ENCODE data around the gene IMPA2. TPM values are rescaled to one million over a fixed set of nuclear protein-coding genes. Genes with fewer than 3 reads are reported as not detected.

IMPA2 gene
- total RNA-seq, 1 experiment from 2014 or later: 88.6 TPM

DNA sequence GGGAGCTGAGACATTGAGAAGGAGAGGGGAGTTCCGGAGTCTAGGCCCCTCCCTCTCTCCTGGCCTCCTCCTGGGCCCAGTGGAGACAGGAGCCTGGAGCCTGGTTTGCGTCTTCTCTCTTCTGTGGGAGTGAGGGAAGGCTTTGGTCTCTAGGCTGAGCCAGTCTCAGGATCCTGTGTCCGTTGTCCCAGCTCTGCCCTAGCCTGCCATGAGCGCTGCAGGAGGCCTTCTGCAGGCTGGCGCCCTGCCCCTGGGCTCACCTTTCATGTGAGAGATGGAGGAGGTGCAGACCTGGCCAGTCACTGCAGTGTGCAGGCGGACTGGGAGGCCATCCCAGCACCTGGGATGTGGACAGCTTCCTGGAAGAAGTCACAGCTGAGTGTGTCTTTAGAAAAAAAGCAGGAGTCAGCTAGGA is 8.7 kb downstream of the IMPA2 start:
- no peak for DNase-seq (ENCODE audit: low spot score)

DNA sequence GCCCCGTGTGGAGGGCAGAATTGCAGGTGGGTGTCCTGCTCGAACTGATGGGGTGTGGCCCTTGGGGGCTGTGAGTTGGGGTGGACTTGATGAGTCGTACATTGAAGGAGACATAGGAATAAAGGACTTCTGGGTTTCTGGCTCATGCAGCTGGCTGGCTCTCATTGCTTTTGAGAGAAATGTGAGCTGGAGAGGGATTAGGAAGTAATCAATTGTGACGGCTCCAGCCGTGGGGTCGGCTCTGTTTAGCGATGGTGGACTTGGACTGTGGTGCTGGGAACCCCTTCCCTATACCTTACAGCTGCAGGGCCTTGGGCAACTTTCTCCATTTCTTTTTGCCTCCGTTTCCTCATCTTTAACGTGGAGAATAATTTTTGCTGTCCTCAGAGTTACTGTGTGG is 9.2 kb downstream of the IMPA2 start:
- DNase-seq (ENCODE audit: low spot score): no peak

DNA sequence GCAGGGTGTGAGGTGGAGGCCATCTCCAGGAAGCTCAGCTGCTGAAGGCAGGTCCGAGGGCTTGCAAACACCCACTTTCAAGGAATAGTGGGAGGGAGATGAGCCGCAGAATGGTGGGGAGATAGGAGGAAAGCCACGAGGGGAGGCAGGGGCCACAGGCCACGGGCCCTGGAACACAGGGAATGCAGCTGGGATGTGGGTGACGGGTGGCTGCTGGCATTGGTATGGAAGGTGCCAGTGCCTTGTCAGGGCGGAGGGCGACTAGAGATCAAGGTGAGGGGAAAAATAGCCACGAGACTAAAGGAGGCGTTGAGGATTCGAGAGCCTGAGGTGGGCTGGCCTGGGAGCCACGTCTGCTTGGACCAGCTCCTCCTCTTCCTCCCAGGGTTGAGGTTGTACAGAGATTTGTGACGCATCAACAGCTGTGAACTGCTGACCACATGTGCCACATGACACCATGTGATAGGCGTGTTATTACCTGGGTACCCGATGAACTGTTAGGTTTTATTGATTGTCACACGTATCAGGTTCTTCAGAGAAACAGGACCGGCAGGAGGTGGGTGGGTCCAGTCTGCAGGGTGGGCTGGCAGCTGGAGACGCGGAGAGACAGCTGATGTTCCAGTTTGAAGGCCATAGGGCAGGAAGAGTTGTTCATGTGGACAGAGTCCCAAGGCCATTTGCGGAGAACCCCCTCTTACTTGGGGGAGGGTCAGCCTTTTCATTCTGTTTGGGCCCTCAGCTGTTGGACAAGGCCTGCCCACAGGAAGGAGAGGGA is 9.9 kb downstream of the IMPA2 start:
- DNase-seq (ENCODE audit: low spot score): no peak

DNA sequence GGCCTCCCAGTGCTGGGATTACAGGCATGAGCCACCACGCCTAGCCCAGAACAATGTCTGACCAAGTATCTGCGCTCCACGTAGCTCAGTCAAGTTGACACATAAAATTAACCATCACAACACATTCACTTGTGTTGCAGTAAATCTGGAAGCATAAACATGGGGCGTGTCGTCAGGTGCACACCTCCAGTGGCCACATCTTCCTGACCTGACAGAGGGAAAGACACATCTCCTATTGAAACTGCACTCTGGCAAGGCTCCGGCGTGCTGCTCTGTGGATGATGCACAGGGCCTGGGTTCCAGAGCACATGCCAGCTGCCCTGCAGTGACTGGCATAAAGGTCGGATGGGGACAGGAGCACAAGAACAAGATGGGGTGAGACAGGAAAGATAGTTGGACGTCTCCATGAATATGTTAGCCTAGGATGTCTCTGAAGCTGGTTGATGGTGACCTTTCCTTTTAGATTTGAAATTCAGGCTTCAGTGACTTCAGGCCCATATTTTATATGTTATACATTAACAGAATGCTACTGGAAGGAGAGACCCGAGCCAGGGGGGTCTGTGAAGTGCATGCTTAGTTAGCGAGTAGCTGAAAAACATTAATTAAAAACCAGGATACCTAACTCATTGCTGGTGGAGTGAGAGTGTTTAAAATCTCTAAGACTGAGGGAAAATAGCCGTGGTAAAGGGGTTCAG is 10.9 kb downstream of the IMPA2 start:
- DNase-seq (ENCODE audit: low spot score): no peak

DNA sequence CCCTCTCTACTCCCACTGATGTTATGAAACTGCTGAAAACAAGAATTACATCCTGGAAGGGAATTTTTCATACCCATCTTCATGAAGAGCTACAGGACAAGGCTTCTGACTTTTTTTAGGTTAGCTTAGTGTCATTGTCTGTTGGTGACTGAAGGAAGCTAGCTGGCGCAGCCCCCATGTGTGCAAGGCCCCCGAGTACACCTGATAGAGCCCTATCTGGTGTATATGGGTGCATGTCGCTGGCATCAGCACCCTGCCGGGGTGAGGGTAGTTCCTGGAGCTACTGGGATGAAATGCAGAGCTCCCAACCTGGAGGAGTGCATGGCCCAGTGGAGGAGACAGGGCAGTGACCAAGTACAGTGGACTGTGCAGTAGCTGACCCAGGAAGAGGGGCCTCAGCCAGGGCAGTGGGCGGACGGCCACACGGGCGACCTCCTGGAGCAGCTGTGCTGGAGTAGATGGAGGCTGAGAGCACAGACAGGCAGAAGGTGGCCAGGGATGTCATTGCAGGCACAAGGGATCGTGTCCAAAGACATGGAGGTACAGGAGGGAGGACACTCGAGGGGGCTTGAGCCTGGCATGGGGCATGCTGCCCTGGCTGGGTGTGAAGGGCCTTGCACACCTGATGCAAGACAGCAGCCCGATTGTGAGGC is 12.1 kb downstream of the IMPA2 start:
- no peak for DNase-seq (ENCODE audit: low spot score)

DNA sequence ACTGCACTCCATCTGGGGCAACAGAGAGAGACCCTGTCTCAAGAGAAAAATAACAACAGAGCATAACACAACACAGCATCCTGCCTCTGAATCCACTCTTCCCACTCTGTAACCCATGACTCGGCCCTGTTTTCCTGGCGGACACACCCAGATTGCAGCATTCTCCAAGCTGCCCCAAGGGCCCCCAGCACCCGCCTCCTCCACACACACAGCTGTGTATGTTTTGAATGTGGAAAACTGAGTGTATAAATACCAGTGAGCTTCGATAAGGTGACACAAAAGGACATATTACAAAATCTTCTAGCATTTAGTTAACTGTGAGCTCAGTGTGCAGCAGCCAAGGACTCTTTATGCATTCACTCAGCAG is 13.0 kb downstream of the IMPA2 start:
- DNase-seq (ENCODE audit: low spot score): peak; percentile 49

DNA sequence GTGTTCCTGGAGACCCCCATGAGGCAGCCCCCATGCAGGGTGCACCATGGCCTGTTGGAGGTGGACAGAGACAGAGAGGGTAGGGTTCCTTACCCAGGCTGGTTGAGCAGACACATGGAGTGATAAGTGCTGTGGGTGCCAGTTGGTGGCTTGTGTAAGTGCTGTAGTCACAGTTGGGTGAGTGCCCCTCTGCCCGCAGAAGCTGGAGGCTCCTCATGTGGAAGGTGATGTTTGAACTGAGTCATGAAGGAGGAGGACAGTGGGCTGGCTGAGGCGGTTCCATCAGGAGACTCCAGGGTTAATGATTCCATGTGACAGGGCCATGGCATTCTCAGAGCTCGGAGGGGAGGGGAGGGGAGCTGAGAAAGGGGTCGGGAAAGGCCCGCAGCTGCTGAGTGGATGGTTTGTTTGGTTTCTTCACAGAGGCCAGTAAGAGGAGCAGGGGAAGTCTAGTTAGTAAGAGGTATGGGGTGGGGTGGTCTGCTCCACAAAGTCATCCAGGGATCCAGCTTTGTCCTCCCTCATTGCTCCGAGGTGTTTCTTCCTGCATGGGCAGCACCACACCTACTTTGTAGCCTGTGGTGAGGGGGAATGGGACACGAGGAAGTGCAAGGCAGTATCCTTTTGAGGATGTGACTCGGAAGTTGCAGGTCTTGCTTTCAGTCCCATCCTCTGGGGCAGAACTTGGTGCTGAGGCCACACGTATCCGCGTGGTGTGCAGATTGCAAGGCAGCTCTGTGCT is 13.6 kb downstream of the IMPA2 start:
- DNase-seq (ENCODE audit: low spot score): peak; percentile 61

DNA sequence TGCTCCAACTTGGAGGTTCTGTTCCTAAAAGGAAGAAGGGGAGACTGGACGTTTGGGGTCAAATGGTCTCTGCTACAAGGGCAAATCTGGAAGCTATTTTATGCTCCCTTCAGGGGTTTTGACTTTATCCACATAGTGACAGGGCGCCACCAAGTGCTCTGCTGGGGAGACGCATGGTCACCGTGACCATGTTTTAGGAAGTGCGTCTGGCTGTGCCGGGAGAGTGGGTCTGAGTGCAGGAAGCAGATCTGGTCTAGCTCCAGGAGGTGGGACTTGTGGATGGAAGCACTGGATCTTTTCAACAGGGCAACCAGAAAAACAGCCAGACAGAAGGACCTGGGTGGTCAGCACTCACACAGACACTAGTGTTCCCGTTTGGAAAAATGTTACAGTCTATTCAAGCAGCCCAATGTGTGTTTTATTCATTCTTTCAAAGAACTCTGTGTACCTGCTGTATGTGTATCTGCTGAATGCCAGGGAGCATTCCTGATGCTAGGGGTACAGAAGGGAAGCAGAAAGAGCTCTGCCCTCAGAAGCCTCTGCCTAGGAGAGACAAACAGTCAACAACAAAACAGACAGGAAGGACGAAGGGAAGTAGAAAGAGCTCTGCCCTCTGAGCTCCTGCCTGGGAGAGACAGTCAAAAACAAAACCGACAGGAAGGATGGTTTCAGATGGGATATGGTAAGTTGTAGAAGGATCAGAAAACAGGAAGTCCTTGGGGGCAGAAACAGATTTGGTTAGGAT is 14.3 kb downstream of the IMPA2 start:
- peak; percentile 87 for DNase-seq (ENCODE audit: low spot score)

DNA sequence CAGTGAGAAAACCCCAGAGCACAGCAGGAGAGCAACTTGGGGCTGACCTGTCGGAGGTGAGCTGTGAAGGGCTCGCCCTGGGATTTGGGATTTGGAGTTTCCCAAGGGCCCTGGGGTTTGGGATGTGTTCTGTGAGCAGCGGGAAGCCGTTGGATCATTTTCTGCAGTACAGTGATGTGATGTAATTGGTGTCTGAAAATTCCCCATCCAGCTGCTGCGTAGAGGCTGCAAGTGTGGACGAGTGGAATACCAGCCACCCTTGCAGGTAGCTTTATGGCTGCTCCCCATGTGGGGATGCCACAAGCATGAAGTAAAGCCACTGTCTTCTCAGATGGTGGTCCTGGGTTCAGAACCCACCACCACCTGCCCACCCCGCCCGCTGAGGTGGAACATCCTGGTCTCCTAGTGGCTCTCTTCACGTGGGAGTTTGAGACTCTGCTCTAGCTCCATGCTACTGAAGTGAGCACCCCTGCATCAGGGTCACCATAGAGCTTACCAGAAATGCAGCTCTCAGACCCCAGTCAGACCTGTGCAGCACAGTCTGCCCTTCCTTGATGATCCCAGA is 15.0 kb downstream of the IMPA2 start:
- no peak for DNase-seq (ENCODE audit: low spot score)

DNA sequence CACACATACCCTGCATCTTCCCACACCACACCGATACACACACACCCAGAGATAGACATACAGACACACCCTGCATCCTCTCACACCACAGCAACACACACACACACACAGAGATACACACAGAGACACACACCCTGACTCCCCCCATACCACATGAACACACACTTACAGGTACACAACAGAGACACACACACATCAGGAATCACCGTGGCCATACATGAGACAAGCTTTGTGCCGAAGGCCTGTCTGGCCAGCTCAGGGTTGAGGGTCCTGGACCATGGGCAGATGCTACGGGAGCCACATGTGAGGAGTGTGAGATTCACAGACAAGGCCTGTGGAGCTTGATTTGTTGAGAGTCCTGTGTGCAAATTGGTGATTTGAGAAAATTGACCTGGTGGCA is 15.6 kb downstream of the IMPA2 start:
- no peak for DNase-seq (ENCODE audit: low spot score)

DNA sequence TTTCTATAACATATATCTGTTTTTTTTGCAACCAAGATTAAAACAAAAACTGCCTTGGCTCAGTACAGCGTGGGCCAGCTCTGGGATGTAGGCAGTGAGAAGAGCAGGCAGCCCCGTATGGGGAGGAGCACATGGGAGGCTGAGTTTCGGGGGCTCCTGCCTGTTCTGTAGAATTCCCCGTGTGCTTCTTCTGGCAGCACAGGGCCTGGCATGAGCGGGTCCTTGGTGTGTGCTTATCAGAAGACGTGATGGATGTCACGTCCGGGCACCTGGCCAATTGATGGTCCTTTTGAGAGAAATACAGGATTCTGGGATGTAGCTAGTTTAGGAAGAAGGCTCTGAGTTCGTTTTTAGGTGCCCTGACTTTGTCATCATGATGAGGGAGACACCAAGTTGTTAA is 16.2 kb downstream of the IMPA2 start:
- no peak for DNase-seq (ENCODE audit: low spot score)

DNA sequence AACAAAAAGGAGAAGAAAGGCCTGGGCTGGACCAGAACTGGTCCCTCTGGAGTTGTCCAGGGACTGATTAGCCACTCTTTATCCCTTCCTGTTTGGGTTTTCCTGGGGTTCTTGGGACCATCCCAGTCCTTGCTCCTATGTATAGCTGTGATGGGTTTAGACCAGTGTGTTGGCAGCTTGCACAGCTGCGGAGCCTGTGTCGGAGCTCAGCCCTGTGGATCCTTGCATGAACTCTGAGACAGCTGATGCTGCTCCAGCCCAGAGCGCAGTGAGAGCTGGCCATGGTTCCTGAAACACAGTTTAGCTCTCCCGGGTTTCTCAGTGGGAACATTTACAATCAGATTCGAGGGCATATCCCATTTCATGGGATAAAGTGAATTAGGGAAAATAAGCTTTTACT is 16.9 kb downstream of the IMPA2 start:
- no peak for DNase-seq (ENCODE audit: low spot score)

DNA sequence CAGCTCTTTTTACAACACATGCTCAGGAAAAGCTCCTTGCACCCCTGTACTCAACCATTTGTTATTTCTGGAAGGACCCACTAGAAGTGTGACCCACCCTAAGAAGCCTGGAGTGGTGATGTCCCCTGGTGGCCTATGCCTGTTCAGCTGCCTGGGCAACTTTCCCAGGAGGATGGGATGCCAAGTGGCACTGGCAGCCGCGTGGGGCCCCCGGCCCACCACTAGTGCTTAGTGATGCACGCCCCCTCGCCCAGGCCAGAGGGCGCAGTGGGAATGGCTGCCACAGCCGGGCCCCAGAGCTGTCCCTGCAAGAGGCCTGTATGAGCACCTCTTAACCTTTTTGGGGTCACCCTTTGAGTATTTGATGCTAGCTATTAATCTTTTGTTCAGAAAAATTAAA is 18.1 kb downstream of the IMPA2 start:
- no peak for DNase-seq (ENCODE audit: low spot score)

DNA sequence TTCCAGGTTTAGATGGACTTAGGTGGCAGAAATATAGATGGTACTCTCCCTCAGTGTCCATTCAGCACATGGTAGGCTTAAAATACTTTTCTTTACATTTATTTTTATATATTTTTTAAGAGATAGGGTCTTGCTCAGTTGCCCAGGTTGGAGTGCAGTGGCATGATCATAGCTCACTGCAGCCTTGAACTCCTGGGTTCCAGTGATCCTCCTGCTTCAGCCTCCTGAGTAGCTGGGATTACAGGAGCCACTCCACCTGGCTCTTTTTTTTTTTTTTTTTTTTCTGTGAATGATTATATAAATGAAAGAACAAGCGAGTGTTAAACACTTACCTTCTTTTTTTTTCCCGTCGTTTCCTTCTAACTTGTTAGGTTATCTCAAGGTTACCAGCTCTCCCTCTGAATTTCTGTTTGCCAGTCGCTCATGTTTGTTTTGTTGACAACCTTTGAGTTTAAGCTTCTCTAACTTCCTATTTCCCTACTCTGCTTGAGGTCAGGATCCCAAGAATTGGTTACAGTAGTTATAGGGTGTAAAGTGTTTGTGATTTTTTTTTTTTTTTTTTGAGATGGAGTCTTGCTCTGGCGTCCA is 18.9 kb downstream of the IMPA2 start:
- DNase-seq (ENCODE audit: low spot score): no peak

DNA sequence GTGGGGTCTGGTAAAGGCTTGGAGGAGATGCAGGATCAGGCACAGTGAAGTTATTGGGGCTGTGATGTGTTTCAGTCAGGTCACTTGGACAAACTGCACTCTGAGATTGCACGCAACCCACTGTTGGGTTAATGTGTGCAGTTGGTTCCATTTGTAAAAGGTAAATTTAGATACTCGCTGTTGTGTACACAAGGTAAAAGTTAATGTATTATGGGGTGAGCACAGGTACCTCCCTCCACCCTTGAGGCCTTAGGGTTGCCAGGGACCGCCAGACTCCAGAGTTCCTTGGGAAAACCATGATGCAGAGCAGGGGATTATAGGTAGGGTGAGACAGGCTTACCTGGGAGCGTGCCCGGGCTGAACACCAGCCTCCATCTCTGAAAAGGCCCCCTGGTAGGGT is 20.1 kb downstream of the IMPA2 start:
- DNase-seq (ENCODE audit: low spot score): no peak

DNA sequence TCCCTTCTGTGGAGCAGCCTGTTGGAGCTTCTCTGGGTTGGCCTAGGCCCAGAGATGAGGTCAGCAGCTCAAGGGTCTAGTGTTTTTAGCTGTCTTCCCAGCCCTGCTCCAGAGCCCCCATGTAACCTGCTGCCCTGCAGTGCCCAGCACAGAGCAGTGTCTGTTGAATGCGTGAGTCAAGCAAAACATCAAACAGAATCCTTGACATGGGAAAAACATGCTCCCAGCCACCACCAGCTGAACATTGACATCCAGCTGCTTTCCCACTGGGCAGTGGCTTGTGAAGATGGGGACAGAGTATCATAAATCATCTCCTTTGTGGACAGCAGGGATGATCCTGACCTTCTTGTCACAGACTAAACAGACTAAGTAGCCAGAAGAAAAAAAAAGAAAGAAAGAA is 22.6 kb downstream of the IMPA2 start:
- DNase-seq (ENCODE audit: low spot score): no peak

DNA sequence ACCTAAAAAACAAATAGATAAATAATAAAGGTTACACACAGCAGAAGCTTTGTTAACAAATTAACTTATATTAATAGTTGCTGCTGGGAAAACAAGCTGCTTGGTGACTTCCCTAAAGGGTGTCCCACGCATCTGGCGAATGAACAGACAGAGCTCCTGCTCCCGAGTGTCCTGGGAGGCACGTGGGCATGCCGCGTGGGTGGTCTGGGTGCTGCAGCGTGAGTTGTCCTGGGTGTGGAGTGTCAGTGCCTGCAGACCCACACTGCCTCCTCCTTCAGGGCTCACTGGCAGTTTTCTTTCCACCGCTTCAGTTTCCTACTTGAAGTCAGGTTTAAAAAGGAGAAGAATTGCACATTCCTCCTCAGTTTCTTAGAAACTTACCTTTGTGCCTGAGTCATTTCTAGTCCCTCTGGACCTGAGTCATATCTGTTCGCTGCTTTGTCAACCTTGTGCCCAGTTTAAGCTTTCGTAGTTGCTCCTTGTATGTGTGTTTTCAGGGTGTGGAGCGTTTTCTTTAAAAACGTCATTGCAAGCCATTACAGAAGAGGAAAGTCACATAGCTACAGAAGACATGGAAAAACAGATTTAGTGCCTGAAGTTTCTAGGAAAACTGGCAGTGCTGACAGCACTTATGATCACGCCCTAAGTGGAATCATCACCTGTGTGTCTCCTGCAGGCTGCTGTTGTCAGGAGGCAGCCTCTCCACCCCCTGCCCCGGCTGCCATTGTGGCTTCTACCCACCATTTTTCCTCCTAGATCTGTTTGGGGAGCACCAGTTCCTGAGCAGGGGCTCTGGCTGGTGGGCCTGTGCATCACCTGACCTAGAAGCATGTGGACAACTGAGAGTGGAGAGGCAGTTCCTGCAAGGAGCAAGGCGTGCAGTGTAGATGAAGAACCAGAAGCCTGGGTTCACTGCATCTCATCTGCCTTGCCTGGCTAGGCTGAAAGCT is 24.5 kb downstream of the IMPA2 start:
- peak; percentile 49 for DNase-seq (ENCODE audit: low spot score)

DNA sequence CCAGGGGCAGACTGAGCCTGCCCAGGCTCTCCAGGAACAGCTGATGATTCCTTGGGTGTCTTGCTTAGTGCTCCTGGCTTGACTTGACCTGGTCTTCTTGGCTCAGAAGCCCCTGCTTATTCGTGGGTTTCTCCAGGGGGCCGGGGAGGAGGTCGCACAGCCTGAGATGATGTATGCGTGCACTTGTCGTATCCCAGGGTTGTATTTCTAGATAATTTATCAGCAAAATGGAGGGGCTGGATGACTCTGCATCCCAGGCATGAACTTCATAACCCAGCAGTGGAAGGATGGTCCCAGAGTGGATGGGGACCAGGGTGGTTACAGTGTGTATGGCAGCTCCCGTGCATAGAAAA is 25.2 kb downstream of the IMPA2 start:
- DNase-seq (ENCODE audit: low spot score): no peak

DNA sequence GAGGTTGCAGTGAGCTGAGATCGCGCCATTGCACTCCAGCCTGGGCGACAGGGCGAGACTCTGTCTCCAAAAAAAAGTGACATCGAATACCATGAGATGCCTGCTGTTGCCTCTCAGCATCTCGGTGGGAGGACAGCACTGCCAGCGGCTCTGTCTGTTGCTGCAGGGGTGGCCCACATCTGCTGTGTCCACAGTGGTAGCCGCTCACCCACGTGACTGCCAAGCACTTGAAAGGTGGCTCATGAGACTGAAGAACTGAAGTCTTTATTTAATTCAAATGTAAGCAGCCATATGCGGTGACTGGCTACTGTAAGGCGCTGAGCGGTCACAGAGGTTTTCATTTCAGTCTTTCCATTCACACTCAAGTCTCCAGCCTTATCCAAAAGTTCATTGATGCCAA is 25.8 kb downstream of the IMPA2 start:
- DNase-seq (ENCODE audit: low spot score): no peak

All from HT-29 (cell line).